Lower leg skin (tissue), 3 donors: ENCODE results near the gene GPC3.

ENCODE experiments used
- POLR2A ChIP-seq, 2 donors: fragments of 450-650 bp; IDR thresholded peaks; one replicate each; pipeline ENCODE4 v1.6.1; 2016 to 2017; ENCODE audit warnings: antibody characterized with exemption in 2 of 2, mild to moderate bottlenecking in 1 of 2, moderate library complexity in 1 of 2
- TF ChIP-seq, protein P1 (sequence below), 3 donors: fragments of 450-650 bp; IDR thresholded peaks; one replicate each; pipeline ENCODE4 v1.5.1; 2016; ENCODE audit warnings: antibody characterized with exemption in 3 of 3, mild to moderate bottlenecking in 3 of 3, moderate library complexity in 2 of 3

- TF ChIP-seq, protein P1, sequence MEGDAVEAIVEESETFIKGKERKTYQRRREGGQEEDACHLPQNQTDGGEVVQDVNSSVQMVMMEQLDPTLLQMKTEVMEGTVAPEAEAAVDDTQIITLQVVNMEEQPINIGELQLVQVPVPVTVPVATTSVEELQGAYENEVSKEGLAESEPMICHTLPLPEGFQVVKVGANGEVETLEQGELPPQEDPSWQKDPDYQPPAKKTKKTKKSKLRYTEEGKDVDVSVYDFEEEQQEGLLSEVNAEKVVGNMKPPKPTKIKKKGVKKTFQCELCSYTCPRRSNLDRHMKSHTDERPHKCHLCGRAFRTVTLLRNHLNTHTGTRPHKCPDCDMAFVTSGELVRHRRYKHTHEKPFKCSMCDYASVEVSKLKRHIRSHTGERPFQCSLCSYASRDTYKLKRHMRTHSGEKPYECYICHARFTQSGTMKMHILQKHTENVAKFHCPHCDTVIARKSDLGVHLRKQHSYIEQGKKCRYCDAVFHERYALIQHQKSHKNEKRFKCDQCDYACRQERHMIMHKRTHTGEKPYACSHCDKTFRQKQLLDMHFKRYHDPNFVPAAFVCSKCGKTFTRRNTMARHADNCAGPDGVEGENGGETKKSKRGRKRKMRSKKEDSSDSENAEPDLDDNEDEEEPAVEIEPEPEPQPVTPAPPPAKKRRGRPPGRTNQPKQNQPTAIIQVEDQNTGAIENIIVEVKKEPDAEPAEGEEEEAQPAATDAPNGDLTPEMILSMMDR (IDR thresholded peaks at IDR 0.05), result no peak
- TF ChIP-seq POLR2A (IDR thresholded peaks at IDR 0.05), result no peak
Measured at GRCh38 chrX:133723930-133724329, 261.5 kb downstream of the GPC3 start.
